NOMO-1 treated with dmso at 0.1 percent for 144 hours (cell line): ENCODE measurements around the gene RNF213.

Experiments used
- DNase-seq: peaks from one replicate; lab custom pipeline; 2025; ENCODE audit not compliant: unreplicated experiment; lab: John Stamatoyannopoulos, UW

RNF213 gene

DNA sequence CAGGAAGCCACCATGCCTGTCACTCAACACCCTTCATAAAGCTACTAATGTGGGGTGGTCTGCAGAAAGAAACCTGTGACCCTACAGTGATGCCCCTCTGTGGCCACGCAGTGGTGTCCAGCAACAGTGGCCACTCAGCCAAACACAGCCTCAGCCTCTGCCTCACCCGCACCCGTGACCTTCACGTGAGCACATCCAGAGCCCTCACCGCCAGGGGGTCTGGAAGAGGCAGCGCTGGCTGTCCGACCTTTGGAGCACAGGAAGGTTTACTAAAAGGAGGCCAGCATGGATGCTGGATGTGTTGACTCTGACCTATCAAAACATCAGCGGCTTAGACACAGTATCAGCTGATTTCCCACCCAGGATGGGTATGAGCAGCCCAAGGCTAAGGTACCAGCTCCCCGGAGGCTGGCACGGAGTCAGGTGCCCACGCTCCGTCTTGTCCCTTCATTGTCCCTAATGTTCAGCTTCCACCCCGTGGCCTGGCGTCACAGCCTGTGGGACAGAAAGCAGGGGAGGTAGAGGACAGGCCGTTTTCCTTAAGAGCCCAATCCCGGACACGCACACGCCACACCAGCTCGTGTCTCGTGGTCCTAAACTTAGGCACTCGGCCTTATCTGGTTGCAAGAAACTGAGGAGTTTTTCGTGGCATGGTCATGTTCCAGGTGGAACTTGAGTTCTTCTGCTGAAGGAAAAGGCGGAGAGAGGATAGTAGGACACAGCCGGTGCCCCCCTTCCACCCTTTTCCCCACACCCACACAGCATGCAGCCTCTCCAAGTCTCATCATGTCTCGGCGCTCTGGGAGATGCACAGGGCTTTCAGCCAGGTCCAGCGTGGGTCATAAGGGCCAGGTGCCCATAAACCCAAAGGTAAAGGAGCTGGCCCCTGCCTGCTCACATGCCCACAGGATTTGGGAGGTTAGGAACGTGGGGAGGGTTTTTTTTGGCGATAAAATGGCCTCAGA is 104.6 kb downstream of the RNF213 start:
- DNase-seq, result no peak

DNA sequence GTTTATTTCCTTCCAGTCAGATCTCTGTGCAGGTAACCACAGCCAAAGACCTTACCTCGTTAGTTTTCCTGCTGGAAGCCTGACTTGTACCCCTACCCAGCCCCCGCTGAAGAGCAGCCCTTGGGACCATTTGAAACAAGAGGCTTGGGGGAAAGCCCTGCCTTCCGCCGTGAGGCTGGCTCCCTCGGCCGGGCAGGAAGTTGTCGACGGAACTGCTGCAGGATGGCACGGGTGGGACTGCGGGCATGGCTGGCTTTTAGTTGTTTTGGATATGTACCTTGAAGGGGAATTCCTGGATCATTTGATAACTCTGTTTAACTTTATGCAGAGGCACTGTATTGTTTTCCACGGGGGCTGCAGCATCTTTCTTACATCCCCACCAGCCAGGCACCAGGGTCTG is 105.3 kb downstream of the RNF213 start:
- DNase-seq, result no peak

DNA sequence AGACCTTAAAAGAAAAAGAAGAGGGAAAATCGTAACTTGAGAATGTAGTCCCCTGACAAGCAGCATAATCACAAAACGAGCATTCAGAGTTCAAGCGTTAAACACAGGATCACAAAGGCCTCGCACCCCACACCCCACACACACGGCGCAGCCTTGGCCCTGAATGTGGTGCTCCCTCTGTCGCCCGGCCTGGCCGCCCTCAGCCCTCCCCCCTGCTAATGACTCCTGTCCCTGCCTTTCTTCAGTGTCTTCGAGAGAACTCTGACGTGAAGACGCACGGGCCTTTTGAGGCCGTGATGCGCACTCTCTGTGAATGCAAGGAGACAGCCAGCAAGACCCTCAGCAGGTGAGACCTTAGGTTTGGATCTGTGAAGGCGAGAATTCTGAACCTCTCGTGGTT is 106.9 kb downstream of the RNF213 start:
- DNase-seq, result no peak

DNA sequence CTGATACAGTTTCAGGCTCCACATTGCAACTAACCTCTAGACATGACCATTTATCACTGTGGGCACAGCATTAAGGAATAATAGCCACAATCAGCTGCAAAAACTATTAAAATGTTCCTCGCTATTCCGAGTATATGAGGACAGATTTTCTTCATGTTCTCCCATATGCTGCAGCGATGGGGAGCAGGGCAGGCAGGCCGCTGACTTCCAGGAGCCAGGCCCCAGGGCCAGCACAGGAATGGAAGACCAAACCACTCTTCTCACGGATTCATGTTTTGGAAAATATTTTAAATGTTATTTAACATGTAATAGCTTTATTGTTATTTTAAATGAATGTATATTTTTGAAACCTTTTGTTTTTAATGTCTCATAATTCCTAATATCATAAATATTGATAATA is 110.5 kb downstream of the RNF213 start:
- DNase-seq, result no peak

DNA sequence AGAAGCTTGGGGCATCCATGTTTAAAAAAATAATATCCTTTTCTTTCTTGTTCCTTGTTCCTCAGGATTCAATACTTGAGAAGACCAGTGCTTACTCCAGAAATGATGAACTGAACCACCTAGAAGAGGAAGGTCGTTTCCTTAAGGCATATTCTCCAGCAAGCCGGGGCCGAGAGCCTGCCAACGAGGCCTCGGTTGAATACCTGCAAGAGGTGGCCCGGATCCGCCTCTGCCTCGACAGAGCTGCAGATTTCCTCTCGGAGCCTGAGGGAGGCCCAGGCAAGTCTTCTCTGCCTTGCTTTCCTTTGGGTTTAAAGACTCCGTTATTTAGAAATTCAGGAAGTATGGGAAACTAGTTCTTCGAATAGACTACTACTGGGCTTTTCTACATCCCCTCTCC is 111.8 kb downstream of the RNF213 start:
- no peak for DNase-seq

DNA sequence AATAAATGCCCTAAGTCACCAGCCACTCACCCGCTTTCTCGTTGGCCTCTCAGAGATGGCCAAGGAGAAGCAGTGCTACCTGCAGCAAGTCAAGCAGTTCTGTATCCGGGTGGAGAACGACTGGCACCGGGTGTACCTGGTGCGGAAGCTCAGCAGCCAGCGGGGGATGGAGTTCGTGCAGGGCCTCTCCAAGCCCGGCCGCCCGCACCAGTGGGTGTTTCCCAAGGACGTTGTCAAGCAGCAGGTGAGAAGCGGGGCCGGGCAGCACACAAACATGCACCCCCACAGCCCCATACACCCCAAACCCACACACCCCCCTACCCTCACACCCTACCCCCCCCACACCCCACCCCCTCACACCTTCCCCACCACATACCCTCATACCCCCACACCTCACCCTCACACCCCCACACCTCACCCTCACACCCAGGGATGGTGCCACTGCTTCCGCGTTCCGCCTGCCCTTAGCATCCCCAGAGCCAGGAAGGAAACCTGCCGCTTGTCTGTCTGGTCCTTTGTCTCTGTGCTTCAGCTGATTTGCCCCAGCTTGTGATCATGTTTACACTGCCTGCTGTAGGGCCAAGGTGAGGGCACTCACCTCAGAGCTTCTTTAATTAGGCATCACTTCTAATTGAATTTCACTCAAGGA is 112.4 kb downstream of the RNF213 start:
- no peak for DNase-seq

DNA sequence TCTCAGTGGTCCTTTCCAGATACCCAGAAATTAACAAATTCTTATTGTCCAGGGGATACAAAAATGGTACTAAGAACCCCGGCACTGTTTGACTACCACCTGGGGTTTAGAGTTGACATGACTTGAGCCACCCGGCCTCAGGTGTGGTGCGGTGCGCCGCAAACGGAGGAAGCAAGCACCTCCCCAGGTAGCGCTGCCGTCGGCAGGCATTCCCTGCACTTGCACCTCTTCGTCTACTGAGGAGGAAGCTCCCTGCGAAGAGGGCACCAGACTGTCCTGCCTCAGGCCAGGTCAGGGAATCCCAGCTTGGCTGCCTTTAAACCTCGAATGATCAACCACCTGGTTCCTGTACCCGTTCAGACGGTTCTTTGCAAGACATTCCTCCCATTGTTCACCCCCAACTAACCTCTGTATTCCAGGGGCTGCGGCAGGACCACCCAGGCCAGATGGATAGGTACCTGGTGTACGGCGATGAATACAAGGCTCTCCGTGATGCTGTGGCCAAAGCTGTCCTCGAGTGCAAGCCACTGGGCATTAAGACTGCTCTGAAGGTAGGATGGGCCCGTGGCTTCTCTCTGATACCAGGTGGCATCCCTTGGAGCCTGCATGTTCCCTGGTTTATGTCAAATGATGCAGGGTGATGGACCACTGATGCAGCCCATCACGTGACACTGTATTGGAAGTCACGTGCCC is 113.5 kb downstream of the RNF213 start:
- DNase-seq, result no peak

DNA sequence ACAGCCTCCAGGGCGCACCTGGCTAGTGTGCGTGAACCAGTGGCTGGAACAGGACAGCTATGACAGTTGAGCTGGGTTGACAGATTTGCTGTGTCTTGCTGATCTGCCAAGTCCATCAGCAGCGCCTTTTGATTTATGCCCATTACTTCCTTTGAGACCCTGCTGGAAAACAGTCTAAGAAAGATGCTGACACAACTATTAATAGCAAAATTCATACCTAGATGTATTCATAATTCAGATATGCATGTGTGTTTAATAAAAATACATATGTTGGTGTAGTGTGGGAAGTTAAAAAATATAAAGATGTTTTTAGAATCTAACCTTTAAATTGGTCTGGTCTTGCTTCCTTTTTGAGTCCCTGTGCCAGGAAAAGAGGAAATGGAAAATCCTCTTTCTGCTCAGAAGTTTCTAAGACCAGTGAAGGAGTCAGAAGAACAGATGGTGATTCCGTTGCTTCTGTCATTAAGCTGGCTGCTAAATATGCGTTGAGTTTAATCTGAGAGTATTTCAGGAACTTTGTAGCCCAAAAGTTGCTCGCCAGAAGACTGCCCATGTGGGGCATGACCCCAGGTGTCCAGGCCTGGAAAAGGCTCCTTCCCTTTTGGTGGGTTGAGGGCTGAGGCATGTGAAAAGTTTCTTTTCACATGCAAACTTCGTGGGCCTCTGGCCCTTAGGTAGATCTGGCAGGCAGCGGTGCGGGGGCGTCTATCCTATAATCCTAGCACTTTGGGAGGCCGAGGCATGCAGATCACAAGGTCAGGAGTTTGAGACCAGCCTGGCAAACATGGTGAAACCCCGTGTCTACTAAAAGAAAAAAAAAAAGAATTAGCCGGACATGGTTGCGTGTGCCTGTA is 114.3 kb downstream of the RNF213 start:
- no peak for DNase-seq

DNA sequence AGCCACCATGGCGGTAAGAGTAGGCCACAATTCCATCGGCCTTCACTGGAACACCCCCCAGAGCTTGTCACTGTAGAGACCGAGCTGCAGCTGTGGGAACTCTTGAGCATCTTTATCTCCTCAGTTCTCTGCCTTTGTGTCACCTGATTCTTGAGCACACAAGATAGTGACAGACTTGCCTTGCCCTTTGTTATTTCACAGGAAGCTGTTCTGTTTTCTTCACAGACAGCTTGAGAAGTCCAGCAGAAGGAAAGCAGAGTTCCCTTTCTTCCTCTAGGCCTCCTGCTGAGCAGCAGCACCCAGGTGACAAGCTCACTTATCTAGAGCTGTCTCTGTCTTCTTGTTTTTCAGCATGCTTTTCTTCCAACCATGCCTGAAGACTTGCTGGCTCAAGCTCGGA is 115.9 kb downstream of the RNF213 start:
- DNase-seq, result no peak

DNA sequence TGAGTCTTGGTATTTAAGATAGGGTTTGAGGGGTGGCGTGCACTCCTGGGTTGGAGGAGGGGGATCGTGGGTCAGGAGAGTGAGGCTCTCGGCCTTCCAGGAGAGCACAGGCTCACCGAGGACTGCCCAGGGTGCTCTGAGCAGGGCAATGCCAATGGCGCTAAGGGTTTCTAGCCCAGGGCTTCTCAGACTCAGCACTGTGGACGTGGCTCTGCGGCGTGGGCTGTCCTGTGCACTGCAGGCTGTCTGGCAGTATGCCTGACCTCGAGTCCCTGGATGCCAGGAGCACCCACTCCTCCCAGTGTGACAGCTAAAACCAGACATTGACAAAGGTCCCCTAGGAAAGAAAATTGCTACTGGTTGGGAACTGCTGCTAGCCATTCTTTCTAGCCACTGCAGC is 117.1 kb downstream of the RNF213 start:
- DNase-seq, result no peak

DNA sequence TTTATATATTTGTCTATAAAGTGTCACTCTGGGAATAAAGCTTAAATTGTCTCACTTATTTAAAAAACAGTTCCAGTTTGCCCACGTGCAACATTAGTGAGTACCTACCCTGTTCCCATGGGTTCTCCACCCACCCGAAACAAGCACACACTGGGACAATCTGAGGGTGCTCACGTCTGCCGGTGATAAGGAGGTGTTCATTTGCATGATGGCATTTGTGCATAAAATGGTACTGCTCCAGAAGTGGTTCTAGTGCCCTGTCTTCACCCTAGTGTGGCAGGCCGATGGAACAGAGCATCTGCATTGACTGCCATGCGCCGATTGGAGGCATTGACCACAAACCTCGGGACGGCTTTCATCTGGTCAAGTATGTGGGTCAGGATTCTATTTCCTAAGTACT is 118.7 kb downstream of the RNF213 start:
- DNase-seq, result no peak

DNA sequence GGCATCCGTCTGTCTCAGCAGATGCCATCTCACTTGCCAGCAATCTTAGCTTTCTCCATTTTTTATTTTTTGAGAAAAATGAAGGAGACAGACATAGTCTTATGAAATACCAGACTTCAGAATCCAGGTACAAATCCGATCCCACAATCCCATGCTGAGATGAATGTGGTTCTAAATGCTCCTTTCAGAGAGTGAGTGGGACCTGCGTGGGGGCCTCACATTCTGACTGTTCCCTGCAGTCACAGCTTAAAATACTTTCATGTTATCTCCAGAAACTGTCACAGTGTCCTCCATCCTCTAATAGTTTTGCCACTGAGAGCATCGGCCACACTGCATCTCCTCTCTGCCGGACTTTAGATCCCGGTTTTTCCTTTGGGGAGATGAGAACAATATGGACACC is 119.4 kb downstream of the RNF213 start:
- no peak for DNase-seq

DNA sequence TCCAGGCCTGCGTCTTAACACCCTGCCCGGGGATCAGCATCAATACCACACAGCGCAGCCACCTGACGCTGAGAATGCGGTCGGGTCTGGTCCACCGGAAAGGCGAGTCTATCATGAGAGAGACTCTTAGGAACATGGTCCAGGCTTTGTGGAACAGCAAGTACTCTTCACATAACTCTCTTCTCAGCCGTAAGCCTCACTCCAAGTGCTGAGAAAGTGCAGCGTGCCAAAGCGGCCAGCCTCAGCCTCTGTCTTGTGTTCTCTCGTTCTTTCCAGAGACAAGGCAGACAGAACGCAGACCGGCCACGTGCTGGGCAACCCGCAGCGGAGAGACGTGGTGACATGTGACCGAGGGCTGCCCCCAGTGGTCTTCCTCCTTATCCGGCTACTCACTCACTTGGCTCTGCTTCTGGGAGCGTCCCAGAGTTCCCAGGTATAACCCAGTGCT is 119.9 kb downstream of the RNF213 start:
- DNase-seq, result no peak

DNA sequence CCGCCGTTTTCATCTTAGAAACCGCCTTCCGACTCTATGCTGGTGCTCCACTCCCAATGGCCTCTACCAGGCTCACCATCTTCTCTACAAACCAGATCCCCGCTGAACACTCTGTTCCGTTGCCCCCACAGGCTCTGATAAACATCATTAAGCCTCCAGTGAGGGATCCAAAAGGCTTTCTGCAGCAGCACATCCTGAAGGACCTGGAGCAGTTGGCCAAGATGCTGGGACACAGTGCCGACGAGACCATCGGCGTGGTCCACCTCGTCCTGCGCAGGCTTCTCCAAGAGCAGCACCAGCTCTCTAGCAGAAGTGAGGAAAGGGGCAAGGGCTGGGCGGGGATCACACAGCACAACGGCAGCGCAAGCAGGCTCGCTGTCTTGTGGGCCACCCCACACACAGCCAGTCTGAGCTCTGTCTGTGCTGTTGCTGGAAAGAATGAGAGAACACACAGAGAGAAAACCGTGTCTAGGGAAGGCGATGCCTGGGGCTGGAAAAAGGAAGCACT is 120.8 kb downstream of the RNF213 start:
- no peak for DNase-seq

DNA sequence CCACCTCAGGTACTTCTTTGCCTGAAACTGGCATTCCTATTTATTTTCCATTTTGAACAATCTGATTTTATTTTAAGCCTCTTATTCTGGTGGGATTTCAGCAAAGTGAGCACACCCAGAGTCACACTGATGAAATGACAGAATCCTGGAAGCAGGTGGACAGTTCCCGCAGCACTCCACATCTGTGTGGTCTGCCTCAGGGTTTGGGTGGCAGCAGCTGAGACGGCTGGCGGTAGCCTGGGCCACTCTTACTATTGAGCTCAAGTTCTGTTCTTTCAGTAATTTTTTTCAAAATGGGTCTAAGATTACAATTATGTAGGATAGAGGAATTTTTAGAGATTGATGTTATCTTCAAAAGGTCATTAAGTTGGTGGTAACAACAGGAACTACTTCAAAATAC is 121.8 kb downstream of the RNF213 start:
- DNase-seq, result no peak

DNA sequence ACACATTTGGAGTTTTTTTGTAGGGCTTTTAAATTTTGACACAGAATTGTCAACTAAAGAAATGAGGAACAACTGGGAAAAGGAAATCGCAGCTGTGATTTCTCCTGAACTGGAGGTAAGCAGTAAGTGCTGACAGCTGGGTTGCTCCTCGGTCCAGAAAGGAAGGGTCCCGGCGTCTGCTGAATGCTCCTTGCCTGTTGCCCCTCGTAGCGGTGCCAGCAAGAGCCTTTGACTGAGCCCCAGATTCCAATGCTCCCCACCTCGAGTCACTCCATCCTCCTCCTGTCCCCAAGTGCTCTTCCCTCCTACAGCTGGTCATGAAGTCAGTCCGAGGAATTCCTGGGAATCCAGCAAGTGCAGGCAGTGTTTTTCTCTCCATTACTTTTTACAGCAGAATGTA is 122.3 kb downstream of the RNF213 start:
- no peak for DNase-seq

DNA sequence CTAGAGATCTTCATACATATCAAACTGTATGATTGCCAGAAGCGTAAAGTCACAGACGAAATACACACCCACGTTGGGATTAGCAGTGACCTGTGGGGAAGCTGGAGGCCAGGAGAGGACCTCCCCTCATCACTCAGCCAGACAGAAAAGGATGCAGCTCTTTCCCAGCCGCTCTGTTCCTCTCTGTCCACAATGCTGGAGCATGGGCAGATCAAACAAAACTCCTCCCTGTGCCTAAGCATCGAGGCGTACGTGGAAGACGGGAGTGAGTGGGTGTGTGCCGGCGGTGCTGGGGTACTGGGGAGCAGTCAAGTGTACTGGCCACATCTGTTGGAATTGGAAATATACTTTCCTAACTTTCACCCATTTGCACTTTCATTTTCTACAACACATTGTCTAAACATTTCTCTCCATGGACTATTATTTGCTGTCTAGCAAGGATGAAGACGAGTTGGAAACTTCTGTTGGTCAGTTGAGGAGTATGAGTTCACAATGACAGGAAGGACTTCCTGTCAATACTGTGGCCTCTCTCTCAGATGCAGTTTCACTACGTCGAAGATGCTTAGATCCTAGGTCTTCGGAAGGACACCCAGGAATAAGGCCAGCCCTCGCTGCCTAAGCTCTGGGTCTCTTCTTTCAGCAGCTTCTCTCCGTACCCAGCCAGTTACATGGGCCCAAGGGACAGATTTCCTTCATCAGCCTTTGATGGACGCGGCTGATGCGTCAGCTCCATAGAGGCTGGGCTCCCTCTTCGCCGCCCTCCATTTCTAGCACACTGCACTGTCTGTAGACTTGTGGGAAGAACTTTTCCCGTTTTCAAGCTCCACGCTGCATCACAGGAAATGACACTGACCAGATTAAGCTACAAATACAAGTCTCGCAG is 123.7 kb downstream of the RNF213 start:
- DNase-seq, result no peak

DNA sequence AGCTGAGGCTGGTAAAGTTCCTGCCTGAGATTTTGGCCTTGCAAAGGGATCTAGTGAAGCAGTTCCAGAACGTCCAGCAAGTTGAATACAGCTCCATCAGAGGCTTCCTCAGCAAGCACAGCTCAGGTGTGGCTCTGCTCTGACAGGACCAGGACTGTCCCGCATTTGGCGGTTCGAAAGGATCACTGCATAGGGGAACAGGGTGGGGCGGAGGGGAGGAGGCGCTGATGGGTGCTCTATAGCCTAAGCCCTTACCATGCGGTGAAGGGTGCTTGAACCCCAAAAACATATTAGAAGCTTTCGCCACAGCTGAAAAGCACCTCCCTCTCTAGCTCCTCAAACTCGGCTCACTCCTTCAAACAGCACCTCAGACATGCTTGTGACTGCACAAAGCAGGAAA is 124.4 kb downstream of the RNF213 start:
- no peak for DNase-seq

DNA sequence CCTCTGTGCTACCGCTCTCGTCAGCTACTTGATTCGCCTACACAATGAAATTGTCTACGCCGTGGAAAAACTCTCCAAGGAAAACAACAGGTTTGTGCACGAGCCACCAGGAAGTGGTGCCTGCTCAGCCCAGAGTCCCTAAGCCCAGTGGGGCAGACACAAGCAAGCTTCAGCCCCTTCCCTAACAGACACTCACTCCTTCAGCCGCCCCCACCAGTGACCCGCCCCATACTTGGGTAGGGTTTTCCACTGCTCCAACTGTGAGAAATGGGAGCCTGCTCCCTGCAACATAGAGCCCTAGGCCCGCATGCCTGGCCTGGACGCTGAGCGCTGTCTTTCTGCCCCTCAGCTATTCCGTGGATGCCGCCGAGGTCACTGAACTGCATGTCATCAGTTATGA is 125.7 kb downstream of the RNF213 start:
- no peak for DNase-seq

DNA sequence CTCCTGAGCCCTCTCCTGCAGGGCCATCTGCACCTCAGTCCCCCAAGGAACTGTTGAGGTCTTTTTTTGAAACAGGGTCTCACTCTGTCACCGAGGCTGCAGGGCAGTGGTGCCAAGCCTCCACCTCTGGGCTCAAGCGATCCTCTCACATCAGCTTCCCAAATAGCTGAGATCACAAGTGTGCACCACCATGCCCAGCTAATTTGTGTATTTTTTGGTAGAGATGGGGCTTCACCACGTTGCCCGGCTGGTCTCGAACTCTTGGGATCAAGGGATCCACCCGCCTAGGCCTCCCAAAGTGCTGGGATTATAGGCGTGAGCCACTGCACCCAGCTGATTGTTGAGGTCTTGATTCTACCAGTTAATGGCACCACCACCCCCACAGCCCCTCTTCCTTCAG is 126.4 kb downstream of the RNF213 start:
- DNase-seq, result no peak
